ENCODE results near the gene STK39.

The STK39 gene

GRCh38 chr2:167980439-167980838, 267.0 kb downstream of the STK39 start:
- H3K4me3 ChIP-seq (ENCODE audit: low read depth, low read length) = no peak overlapping the region
- no peak for TF ChIP-seq CTCF (conservative IDR thresholded peaks at IDR 0.05; ENCODE audit: low read depth, low read length)
- DNase-seq (ENCODE audit: low read depth) = no peak

DNA sequence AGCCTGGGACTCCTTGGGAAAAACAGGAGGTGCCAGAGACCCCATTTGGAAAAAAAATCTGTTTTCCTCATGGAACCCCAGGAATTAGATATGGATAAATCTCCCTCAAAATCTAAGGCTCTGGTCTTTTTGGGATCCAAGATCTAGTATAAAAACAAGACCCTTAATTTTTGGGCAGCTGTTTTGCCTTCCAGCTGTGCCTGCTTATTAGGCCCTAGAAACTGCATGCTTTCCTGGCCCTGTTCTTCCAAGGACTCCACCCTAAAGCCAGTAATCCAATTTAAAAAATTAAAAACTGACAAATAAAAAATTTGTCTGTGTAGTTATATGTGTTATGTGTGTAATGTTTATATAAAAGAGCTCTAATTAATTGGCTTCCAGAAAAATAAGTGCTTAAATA, 274.6 kb downstream of the STK39 start:
- no peak overlapping the region for H3K4me3 ChIP-seq (ENCODE audit: low read depth, low read length)
- no peak for DNase-seq (ENCODE audit: low read depth)
- TF ChIP-seq CTCF (conservative IDR thresholded peaks at IDR 0.05; ENCODE audit: low read depth, low read length) = no peak

DNA sequence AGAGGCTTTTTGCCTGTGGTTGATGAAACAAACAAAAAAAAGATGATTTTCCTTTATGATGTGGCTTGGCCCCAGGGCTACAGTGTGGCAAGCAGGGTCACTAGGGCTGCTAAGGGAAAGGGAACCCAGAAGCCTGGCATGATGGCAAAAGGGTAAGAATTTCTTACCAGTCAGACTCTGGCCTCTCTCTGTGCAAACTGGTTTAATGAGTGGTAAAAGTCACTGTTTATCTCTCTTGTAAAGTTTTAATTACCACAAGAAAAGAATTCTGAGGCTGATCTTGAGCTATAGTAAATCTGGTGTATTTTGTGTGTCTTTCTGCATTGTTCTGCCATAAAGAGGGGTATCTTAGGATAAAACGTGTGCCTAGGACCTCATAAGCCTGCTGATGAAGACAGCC, 275.4 kb downstream of the STK39 start:
- no peak overlapping the region for H3K4me3 ChIP-seq (ENCODE audit: low read depth, low read length)
- TF ChIP-seq CTCF (conservative IDR thresholded peaks at IDR 0.05; ENCODE audit: low read depth, low read length) = no peak
- no peak for DNase-seq (ENCODE audit: low read depth)

DNA sequence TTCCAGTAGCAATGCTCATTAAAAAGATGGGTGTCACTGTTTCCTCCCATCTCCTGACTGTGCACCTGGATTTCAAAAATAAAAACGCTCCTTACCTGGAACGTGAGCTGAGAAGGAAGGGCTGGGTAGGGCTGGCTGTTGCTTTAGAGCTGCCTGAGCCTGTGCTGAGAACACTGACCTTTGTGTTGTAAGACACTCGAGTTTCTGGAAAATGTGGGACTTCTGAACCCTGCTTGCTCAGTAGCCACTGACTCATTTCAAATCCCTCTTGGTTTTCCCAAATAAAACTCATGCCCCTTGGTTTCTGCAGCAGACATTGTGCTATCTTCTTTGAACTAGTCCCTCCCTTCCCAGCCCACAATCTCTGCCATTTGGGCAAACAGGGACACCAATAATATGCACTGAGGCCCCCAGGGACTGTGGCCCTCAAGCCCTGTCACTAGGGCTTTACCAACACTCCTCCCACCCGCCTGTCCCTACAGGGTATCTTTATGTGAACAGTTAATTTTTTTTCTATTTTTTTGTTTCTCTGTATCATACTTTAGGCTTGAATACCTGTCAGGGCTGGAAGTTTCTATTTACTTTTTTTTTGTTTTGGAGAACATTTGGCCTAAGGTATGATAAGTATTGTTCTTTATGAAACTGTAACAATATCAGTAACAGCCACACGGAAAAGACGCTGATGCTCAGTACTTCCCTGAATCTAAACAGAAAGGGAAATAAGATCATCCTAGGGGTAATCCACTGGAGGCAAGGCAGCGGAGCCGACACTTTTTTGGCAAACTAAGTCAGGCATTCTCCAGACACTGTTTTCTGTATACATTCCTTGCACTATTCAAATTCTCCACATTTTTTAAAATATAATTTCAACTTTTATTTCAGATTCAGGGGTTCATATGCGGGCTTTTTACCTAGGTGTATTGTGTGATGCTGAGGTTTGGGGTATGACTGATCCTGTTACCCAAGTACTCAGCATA, 280.2 kb downstream of the STK39 start:
- no peak overlapping the region for H3K4me3 ChIP-seq (ENCODE audit: low read depth, low read length)
- TF ChIP-seq CTCF (conservative IDR thresholded peaks at IDR 0.05; ENCODE audit: low read depth, low read length) = no peak
- DNase-seq (ENCODE audit: low read depth) = no peak

DNA sequence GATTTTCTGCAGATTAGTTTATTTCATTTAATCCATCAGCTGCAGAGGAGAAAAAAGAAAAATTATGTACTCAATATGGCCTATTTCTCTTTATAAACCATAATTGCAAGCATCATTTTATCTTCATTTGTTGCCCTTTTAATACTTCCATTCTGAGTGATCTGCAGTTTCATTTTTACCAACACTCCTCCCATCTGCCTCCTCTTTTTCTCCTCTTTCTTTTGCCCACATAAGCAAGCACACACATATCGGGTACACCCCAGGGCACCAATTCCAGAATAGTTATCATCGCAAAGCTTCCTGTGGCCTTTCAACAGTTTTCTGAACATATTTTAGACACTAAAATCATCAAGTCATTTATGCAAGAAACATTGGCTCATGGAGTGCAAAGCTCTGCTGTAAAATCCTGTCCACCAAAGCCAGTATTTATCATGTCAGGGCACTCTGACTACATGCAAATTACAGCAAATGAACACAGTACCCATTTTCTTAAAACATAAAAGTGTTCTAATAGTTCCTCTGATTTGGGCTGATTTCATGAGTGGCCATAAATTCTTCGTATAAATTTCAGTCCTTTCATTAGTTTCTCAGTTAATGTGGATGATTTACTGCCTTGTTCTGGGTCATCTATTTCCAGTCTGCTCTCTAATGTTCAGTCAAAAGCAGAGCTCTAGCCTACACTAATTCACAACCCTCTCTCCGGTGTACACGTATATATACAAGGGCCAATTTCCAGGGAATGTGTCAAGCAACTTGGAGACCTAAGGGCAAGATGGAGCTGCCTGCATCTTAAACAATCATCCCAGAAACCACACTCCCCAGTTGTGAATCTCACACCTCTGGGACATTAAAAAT, 281.3 kb downstream of the STK39 start:
- no peak for DNase-seq (ENCODE audit: low read depth)
- H3K4me3 ChIP-seq (ENCODE audit: low read depth, low read length) = no peak overlapping the region
- no peak for TF ChIP-seq CTCF (conservative IDR thresholded peaks at IDR 0.05; ENCODE audit: low read depth, low read length)

DNA sequence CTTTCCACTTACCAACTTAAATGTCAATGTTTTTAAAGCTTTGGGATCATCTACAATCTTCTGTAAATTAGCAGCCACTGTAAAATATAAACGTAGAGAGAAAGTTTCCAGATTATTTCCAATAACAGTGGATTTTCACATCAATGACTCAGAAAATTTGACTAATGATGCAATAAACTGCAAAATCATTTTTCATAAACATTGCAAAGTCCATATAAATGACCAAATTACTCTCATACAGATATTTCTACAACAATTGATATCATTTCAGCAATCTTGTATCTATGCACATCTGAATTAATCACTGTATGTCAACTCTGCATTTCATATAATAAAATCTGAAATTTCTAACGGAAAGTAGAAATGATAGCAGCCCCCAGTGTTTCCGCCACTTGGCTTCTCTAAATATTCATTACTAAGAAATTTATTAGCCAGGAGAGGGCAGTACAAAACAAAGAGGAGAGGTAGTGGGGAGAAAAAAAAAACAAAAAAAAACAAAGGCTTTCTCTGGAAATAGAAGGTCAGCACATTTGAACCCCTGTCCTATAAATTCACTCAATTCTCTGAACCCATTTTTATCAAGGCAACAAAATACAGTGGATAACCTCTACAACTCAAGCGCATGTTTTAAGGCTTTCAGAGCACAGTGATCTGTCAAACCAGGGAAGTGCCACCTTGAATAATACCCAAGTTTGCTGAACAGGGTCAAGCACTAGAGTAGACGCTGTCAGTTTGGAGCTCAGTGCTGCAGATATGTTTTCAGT, 282.6 kb downstream of the STK39 start:
- peak; percentile 56 for TF ChIP-seq CTCF (conservative IDR thresholded peaks at IDR 0.05; ENCODE audit: low read depth, low read length)
- no peak overlapping the region for H3K4me3 ChIP-seq (ENCODE audit: low read depth, low read length)
- peak; percentile 48 for DNase-seq (ENCODE audit: low read depth)
